ENCODE data around the gene DIDO1. TPM values are rescaled to one million over a fixed set of nuclear protein-coding genes. Genes with fewer than 3 reads are reported as not detected.

Gene DIDO1
- total RNA-seq, 1 experiment from 2014 or later: 85.9 TPM

DNA sequence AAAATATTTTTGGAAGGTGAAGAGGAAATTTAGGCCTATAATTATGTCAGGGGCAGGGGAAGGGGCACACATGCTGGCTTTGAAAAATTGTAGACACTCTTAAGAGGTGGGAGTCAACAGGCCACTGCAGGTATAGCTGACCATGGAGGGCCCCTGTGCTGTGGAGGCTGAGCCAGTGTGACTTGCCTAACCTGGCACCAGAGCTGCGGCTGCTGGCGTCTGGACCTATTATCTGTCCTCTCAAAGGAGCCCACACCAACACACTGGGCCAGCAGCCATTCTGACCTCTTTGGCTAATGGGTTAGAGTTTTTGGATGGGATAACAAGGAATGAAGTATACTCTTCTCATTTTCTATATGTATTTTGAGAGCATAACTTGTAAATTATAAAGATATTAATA lies 16.2 kb upstream of the DIDO1 start:
- Histone ChIP-seq H3T11ph (ENCODE audit: low read length) (no peak overlapping the region), H2BK15ac (ENCODE audit: low read depth, low read length) (no peak overlapping the region), H3K14ac (ENCODE audit: insufficient read depth, low read length) (no peak overlapping the region), H4K91ac (ENCODE audit: insufficient read length, low read depth, low read length) (no peak overlapping the region), H3K4me2 (ENCODE audit: insufficient read depth, insufficient read length, low read length) (no peak overlapping the region), H3K79me2 (ENCODE audit: insufficient read depth, low read length) (peaks cover 32% of the 10 kb centered on the region; the same call in 1 of the 2 replicates), H3K27ac (ENCODE audit: insufficient read length, low read depth, low read length) (no peak overlapping the region), H3K56ac (ENCODE audit: insufficient read length, low read depth, low read length) (no peak overlapping the region), H2BK20ac (ENCODE audit: low read depth, low read length, poor library complexity, severe bottlenecking) (no peak overlapping the region), H2BK120ac (ENCODE audit: low read depth, low read length, poor library complexity, severe bottlenecking) (no peak overlapping the region), H2AK5ac (ENCODE audit: insufficient read length, low read length) (no peak overlapping the region), H4K8ac (replicated peaks; ENCODE audit: insufficient read length, low read depth, low read length) (no peak overlapping the region), H3K79me1 (ENCODE audit: insufficient read depth, low read depth, low read length, poor library complexity, severe bottlenecking) (no peaks in the 10 kb centered on the region), H3K23me2 (ENCODE audit: insufficient read length, low read depth, low read length, poor library complexity, severe bottlenecking) (no peaks in the 10 kb centered on the region), H2AFZ (ENCODE audit: low read length) (no peak overlapping the region), H3K4me1 (ENCODE audit: insufficient read depth, low read length) (no peaks in the 10 kb centered on the region; the same call in 1 of the 2 replicates), H3K9me3 (ENCODE audit: control insufficient read depth, low read depth, low read length) (no peaks in the 10 kb centered on the region), H3K4ac (ENCODE audit: low read depth, low read length) (no peak overlapping the region), H2BK12ac (ENCODE audit: insufficient read length, low read depth, low read length) (no peak overlapping the region), H3K23ac (ENCODE audit: insufficient read length, low read depth, low read length) (no peak overlapping the region), H3K18ac (ENCODE audit: insufficient read length, low read depth, low read length) (no peak overlapping the region), H3K27me3 (ENCODE audit: insufficient read depth, low read length) (no peaks in the 10 kb centered on the region), H4K20me1 (ENCODE audit: control insufficient read depth, insufficient read depth, insufficient read length) (no peaks in the 10 kb centered on the region), H3K9ac (ENCODE audit: extremely low read depth, insufficient read length, low read length) (no peak overlapping the region), H2BK5ac (ENCODE audit: insufficient read length, low read length) (no peak overlapping the region), H4K5ac (ENCODE audit: insufficient read length, low read depth, low read length) (no peak overlapping the region)
- Mint-ChIP-seq H3K27ac (peak overlapping the region in 1 of 3 experiments; percentile 36; a peak in 1 of 7 replicates), H3K4me1 (peaks cover 10 to 16% of the 10 kb centered on the region in 2 experiments), H3K27me3 (ENCODE audit: low read depth) (peaks cover 2% of the 10 kb centered on the region; the same call in 1 of the 2 replicates), H3K36me3 (ENCODE audit: insufficient read depth in 1 of 3, low read depth in 3 of 3) (peaks cover 45 to 76% (median 64%) of the 10 kb centered on the region in 3 experiments), H3K4me3 (no peak overlapping the region), H3K9me3 (no peaks in the 10 kb centered on the region)
- WGBS (ENCODE audit: extremely low coverage, insufficient read length, low lambda C conversion rate): no CpG with 5 or more reads among the region's 2 CpGs
- no peak for DNase-seq
- no peak for TF ChIP-seq CTCF (conservative IDR thresholded peaks at IDR 0.05)
